T47D (cell line): ENCODE measurements around the gene GPR132.

Source experiments
- DNase-seq, 2 experiments: peaks; one replicate each; pipeline versions ENCODE4 v3.0.0 to v3.0.0-alpha.2; 2011 to 2012; ENCODE audit warnings: low read depth in 1 of 2, low spot score in 1 of 2
- JUND ChIP-seq: IDR thresholded peaks from 2 replicates; pipeline ENCODE4 v1.6.1; 2012; ENCODE audit warnings: low read depth
- in situ Hi-C: cut with HindIII; loops from 2 replicates; pipeline ENCODE4 v1.10.0; 2016; ENCODE audit warnings: low sequenced_read_pairs, low pct_unique_long_range_greater_than_20kb

The GPR132 gene

DNA sequence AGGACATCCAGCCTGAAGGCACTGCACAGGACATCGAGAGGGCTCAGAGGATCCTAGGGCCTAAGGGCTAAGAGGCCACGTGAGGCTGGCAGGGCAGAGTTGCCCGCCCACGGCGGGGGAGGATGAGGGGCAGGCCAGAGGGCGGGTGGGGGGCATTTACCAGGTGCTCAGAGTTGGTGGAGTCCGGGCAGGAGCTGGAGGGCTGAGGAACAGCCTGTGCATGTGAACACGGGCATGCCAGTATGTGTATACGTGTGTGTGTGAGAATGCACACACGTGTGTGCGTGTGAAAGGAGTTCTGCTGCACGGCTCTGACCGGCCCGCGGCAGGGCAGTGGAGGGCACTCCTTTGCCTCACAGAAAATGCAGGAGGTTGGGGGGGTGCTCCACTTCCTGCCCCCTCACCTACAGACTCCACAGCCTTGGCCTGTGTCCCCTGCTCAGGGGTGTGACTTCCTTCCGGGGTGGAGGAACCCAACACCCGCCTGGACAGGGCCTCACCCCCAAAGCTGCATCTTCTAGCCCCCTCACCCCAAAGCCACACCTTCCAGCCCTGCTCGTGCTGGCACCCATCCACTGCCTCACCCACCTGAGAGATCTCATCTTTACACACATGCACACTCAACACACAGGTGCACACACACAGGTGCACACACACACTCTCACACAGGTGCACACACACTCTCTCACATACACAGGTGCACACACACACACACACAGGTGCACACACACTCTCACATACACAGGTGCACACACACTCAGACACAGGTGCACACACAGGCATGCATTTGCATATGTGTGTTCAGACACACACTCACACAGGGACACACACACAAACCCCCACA, 11.8 kb upstream of the GPR132 start:
- no peak for TF ChIP-seq JUND
- no peak for DNase-seq
- in situ Hi-C loops, result no loop called here

DNA sequence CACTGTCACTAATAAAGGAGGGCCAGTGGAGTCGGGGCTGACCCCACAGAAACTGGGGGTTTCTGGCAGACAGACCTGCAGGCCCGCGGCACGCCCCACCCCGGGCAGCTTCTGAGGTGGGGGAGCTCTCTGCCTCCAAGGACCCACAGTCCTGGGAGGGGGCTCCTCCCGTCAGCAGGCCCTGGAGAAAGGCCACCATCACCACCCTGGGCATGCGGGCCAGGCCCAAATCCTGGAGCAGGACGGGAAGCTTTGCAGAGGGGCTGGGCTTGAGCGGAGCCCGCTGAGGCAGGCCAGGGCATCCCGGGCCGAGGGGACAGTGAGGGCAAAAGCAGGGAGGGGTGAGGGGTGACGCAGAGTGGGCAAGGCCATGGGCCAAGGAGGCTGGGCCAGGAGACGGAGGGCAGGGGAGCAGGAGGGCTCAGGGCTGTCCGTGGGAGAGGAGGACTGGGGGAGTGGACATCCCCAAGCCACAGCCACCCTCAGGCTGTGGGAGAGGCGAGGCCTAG, 11.1 kb upstream of the GPR132 start:
- no peak for DNase-seq

DNA sequence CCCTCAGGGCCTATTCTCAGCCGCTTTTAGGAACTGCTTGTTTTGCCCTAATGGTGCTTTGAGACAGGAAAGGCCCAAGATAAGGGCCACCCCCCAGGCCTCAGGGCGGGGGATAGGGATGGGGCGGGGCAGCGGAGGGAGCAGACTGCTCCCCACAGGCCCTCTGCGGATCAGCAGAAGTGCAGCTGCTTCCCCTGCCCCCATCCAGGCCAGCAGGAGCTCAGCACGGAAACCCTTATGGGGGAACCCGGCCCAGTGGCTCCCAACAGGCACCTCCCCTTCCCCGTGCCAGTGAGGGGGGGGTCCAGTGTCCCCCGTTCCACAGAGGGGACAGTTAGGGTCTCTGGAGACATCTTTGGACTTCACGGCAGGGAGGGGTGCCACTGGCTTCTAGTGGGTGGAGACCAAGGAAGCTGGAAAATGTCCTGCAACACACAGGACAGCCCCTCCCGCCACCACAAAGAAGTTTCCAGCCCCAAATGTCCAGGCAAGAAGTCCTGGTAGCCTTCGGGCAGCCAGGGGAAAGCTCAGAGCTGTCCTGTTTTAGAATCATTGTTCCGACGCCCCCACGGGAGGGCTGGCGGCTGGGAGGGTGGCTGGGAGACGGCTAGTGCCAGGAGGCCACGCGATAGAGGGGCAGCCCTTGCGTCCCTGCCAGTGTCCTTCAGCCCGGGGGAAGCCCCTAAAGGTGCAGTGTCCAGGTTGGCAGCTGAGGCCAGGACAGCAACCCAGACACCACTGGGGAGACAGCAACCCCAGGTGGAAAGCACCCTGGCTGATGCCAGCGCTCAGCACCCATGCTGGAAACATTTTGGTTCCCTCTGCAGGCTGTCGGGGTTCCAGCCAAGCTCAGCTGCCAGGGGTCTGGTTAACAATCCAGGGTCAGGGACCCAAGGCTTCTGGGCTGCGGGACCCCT, 10.4 kb upstream of the GPR132 start:
- no peak for DNase-seq
- in situ Hi-C loops, result no loop called here
- no peak for TF ChIP-seq JUND

More for the DNA sequence above, 11.1 kb upstream of the GPR132 start:
- no peak for TF ChIP-seq JUND
- in situ Hi-C loops, result no loop called here

DNA sequence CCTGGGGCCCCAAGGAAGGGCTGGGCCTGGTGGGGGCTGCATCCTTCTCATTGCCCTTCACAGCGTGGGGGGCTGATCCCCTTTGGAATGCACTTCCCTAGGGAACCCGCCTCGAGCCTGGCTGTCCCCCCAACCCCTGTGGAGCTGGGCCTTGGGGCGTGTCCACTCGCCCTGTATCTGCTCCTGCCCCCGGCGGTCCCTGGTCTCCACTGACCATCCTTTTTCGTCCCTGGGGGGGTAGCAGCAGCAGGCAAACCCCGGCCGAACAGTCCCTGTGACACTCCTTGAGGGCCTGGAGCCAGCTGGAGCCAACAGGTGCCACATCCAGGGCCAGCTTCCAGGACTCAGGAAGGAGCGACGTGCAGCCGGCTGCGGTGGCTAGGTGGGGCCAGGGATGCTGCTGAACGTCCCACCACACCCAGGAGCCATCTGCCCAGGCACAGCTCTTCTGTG, 9.4 kb upstream of the GPR132 start:
- TF ChIP-seq JUND, result no peak
- in situ Hi-C loops, result no loop called here
- no peak for DNase-seq

DNA sequence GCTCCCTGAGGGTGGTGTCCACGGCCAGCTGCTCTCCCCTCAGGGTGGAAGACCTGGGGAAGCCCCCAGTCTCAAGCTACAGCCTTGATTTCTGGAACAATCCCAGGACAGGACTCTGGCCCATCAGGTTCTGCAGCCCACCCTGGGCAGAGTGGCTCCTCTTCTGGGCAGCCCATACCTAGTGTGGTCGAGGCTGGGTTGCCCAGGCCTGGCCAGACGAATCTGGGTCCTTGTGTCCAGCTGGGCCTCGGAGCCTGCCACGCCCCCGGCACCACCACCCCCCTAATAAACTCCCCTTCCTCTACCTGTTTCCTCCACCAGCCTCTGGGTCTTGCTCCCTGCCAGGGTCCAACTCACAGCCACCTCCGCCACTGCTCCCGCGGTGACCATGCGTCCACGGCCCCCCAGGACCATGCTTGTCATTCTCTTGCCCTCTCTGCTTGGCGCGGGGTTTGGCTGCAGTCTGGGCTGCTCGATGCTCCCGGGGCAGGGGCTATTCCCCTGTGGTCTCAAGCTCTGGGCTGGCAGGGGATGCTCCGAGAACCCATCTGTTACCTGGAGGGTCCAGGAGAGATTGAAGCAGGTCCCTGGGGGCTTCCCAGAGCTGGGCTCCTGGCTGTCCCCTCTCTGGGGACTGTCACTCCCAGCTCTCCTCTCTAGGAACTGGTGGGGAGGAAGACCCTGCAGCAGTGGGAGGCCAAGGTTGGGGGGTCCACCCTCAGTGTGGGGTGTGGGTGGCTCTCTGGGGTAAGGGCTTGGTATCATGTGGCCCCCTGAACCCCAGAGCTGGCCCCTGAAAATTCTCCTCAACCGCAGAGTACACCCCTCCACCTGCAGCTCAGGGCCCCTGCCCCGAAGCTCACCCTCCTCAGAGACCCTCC, 8.7 kb upstream of the GPR132 start:
- no peak for DNase-seq
- in situ Hi-C loops, result no loop called here
- no peak for TF ChIP-seq JUND

DNA sequence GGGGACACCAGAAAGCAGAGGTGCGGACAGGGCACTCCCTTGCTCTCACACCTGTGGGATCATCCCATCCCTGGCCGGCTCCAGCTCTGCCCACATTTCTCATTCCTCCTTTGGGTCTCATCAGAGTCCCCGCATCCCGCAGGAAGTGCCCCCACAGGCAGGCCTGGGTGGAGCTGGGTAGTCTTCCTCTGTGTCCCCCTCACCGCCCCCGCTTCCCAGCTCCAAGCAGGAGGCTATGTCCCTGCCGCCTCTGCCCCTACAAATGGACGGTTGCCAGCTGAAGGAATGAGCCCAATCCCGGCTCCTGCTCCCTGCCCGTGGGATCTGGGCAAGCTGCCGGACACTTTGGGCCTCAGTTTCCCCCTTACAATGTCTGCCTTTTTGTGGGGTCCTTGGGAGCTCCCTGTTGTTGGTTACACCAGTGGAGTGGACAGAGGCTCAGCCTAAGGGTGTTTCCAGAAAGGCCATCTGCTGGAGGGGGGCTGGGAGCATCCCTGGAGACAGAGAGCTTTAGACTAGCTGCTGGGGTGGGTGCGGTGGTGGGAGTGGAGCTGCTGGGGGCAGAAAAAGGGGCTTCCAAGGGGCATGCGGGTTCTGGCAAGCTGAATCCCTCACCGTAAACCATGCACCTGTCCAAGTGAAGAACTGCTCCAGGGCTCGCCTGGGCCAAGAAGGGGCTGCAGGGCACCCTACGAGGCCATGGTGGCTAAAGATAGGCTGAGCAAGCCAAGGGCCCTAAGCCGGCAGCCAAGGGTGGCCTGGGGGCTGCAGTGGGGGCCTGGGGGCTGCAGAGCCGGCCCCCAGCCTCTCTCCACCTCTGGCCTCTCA, 7.9 kb upstream of the GPR132 start:
- in situ Hi-C loops, result no loop called here
- no peak for TF ChIP-seq JUND
- DNase-seq, result no peak

DNA sequence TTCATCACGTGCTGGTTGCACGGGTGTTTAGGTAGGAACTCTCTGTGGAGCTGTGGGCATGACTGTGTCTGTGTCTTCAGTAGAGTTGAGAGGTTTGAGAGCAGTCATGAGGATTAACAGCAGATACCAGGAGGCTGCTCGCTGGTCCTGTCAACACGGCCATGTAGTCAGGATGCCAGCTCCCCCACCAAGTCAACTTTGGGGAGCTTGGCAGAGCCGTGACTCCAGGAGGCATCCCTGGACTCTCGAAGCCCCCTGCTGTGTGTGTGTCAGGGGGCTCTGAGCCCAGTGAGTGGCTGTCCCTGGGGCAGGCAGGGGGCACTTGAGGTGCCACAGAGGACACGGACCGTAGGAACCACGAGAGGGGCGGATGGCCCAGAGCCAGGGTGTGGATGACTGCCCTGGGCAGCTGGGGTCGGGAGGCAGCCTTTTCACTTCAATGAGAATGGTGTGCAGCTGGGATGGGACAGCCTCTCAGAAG, 7.2 kb upstream of the GPR132 start:
- DNase-seq, result no peak
- TF ChIP-seq JUND, result no peak
- in situ Hi-C loops, result no loop called here

DNA sequence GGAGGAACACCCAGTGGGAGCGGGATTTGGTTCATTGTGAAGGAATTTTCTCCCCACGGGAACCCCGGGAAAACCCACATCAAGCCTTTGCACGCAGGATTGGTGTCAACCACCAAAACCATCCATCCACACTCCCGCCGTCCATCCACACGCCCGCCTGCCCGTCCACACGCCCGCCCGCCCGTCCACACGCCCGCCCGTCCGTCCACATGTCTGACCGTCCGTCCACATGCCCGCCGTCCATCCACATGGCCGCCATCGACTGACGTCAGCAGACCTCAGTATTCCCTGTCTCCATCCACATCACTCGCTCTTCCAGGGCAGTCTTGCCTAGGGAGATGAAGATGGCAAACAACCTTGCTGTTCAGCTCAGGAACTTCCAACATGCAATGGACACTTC, 6.7 kb upstream of the GPR132 start:
- DNase-seq, result no peak
- in situ Hi-C loops, result no loop called here
- TF ChIP-seq JUND, result no peak

DNA sequence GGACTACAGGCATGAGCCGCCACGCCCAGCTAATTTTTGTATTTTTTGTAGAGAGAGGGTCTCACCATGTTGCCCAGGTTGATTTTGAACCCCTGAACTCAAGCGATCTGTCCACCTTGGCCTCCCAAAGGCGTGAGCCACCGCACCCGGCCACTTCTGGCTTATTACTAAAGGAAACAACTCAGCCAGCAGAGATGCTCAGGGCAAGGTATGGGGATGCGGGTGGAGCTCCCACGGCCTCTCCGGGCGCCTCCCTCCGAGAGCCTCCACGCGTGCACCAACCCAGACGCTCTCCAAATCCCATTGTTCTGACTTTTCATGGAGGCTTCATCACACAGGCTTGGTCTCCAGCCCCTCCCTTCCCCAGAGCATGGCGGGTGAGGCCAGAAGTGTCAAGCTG, 6.1 kb upstream of the GPR132 start:
- in situ Hi-C loops, result no loop called here
- TF ChIP-seq JUND, result no peak
- no peak for DNase-seq

DNA sequence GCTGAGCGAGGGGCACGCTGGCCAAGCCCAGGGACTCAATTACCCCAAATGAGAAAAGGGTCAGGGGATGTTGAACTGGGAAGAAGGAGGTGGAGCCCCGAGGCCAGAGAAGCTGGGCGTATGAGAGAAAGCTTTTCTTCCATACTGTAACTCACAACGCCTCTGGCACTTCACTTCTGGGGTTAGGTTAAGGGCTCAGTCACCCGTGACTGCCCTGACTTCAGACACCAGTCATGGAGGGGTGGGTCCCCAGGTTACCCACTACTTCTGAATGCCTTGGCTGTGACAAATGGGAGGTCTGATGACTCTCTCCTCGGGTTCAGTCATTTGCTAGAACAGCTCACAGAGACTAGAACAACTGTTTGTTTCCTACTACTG, 5.5 kb upstream of the GPR132 start:
- in situ Hi-C loops, result no loop called here
- no peak for DNase-seq
- no peak for TF ChIP-seq JUND
